ENCODE data around the gene FCGR2B.

DNA sequence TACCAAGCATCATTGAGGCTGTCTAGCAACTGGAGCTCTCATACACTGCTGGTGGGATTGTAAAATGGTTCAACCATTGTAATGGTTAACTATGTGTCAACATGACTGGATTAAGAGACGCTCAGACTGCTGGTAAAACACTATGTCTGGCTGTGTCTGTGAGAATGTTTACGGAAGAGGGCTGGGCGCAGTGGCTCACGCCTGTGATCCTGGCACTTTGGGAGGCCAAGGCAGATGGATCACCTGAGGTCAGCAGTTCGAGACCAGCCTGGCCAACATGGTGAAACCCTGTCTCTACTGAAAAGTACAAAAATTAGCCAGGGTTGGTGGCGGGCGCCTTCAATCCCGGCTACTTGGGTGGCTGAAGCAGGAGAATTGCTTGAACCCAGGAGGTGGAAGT, 39.3 kb downstream of the FCGR2B start:
- TF ChIP-seq, protein P1, sequence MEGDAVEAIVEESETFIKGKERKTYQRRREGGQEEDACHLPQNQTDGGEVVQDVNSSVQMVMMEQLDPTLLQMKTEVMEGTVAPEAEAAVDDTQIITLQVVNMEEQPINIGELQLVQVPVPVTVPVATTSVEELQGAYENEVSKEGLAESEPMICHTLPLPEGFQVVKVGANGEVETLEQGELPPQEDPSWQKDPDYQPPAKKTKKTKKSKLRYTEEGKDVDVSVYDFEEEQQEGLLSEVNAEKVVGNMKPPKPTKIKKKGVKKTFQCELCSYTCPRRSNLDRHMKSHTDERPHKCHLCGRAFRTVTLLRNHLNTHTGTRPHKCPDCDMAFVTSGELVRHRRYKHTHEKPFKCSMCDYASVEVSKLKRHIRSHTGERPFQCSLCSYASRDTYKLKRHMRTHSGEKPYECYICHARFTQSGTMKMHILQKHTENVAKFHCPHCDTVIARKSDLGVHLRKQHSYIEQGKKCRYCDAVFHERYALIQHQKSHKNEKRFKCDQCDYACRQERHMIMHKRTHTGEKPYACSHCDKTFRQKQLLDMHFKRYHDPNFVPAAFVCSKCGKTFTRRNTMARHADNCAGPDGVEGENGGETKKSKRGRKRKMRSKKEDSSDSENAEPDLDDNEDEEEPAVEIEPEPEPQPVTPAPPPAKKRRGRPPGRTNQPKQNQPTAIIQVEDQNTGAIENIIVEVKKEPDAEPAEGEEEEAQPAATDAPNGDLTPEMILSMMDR (conservative IDR thresholded peaks at IDR 0.05; ENCODE audit: low read depth, low read length), result no peak
- TF ChIP-seq EZH2 (IDR thresholded peaks at IDR 0.05; ENCODE audit: low read length, unreplicated experiment), result no peak
- TF ChIP-seq EZH2phosphoT487 (IDR thresholded peaks at IDR 0.05; ENCODE audit: borderline replicate concordance, low read length), result no peak

Data from PC-3 (cell line).